HG02759 (cell line): Measurements from ENCODE around the gene UGT8.
"Not testable (repeated sequence)": the region's sequence is repeated elsewhere in the genome, so short reads cannot be mapped to it uniquely, and the experiment has no call there.

Experiments used
- ATAC-seq: cut with Tn5 transposase; IDR thresholded peaks from one replicate; pipeline ENCODE4 v1.9.1; 2021; ENCODE audit warnings: mild to moderate bottlenecking, moderate library complexity; ENCODE audit not compliant: unreplicated experiment

Gene UGT8

DNA sequence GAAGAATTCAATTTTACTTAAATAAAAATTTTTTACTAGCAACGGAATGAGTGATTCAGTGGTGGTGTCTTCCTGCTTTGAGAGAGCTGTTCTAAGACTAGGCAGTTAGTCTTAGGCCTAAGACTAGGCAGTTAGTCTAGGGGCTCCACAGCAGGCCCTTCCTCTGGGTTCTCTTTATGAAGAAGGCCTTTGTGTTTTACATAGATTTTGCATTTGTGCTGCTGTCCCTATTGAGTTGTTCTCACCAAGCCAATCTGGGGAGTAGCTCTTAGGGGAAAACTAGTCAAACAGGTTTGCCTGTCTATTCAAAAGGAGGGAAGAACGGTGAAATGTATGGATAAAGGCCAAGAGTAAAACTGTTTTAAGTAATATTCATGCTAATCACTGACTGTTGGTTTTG is 7.6 kb downstream of the UGT8 start:
- no peak for ATAC-seq

DNA sequence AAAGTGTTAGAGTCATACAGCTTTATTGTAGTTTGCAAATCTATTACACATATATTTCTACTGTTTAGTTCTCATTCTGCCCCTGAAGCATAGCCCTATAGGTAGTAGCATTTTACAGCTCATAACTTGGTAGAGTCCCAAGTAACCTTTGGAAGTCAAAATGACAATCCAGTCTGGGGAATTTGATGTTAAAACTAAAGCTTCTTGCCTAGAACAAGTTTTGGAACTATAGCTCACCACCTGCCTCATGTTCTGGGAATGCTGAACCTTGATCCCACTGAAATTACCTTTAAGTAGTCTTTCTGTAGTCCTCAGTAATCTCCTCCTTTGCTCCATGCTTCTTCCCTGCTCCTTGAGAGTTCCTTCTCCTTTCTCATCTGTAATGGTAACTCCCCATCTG is 8.4 kb downstream of the UGT8 start:
- ATAC-seq, result no peak

DNA sequence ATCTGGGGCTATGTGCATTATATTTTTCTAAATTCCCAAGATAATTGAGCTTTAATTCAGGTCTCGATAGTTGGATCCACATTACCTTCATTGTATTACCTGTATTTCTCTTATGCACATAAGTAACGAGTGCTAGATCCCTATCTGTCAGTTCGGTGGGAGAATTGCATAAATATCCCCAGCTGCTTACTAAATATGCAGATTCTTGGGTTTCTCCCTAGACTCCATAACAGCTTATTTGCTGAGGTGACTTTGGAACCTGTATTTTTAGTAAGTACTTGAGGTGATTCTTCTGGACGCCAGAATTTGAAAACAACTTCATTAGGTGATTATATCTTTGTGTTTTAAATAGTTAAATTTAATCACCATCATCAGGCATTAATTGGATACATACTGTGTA is 15.0 kb downstream of the UGT8 start:
- no peak for ATAC-seq

DNA sequence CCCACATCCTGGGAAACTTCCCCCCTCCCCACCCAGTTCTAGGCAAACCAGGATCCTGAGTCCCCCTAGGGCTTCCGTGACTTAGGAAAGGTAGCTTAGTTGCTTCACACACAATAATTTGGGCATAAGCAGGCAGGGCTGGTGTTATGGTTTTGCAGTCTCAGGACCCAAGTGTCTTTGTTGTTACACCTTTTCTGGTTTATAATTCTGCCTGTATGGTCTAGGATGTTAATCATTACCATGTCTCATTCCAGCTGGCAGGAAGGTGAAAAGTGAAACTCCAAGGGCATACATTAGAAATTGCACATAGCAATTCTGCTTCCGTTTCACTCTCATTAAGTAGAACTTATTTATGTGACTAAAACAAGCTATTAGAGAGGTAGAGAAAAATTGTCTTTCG is 16.8 kb downstream of the UGT8 start:
- ATAC-seq, result peak; percentile 91

DNA sequence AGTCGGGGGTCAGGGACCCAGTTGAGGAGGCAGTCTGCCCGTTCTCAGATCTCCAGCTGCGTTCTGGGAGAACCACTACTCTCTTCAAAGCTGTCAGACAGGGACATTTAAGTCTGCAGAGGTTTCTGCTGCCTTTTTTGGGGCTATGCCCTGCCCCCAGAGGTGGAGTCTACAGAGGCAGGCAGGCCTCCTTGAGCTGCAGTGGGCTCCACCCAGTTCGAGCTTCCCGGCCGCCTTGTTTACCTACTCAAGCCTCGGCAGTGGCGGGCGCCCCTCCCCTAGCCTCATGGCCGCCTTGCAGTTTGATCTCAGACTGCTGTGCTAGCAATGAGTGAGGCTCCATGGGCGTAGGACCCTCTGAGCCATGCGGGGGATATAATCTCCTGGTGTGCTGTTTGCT is 17.4 kb downstream of the UGT8 start:
- ATAC-seq, result not testable (repeated sequence)

DNA sequence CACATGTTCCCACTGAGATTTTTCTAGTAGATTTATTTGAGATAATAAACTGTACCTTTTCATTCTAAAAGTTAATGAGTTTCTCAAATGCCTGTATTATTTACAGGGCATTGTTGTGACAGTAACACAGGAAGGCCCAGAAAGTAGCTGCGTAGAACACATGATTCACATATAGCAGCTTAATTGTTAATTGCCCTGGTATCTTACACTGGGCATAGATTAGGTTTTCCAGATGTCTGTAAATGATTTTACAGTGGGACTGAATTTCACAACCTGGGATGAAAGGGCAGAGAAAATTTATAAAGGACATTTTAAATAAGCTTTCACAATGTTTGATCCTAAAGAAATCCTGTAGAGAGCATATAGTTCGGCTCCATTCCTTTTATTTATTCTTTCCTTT is 27.6 kb downstream of the UGT8 start:
- ATAC-seq, result no peak

DNA sequence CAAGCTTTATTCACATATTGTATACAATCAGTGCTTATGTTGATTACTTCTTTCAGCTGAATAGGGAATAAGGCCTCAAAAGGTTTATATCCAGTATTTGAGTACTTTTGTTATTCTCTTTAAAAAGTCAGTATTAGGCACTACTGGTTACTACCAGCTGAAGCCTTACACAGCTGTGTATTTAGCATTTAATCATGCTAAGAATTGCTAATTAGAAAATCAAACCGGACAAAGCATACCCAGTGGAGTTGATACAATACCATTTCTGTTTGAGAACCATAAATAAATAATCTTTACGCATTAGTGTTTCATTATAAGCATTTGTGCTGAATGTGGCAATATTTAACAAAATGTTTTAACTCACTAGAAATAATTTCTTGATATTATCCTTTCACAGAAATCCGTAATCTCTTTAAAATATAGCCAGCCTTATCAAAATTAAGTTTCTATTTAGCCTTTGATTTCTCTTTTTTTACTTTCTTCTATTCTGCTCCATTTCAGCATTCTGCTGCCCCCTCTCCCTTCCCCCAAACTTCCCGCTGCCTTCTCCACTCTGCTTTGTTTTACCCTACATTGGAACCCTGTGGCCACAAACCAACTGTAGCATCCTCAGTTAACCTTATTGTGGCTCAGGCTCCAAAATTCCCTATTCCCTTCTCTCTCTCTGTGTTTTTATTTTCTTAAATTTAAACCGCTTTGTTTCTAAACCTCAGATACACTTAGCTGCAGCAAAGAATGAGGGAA is 37.8 kb downstream of the UGT8 start:
- no peak for ATAC-seq

DNA sequence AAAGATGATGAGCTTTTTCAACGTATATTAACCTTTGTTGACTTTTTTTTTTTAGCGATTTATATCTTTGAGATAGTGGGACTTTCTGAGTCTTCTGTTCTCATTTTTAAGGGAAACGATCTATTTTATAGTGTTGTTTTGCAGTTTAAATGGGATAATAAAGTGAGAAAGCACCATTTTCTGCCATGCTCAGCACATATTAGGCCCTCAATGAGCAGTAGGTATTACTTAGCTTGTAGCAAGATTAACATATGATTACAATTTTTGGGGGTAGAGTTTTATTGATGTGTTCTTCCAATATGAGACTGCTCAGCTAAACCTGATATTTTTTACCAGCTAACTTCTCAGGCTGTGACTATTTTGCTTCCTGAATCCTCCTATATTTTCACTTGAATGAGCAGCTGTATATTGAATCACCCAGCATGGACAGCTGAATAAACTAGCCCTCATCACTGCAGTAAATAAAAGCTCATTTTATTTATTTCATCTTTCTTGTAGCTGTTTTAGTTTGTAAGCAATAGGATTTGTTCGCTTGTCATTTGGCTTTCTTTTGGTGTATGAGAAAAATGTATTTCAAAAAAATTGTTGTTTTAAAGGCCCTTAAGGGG is 43.7 kb downstream of the UGT8 start:
- no peak for ATAC-seq

DNA sequence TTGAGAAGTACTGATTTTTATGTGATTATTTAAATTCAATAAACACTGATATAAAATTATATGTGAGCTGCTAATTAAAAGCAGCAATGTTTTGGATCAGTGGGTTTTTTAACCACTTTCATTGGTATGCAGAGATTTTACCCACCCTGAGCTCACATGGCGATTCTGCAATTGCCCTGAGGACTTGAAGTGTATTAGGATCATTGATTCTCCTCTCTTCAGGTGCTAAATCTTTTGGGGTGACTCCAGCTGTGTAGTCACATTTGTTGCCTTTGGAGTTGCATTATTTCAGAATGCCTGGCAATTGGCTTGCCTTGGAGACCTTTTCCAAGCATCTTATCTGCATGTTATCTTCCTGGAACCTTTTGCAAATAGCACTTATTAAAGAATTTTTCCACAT is 51.3 kb downstream of the UGT8 start:
- no peak for ATAC-seq

DNA sequence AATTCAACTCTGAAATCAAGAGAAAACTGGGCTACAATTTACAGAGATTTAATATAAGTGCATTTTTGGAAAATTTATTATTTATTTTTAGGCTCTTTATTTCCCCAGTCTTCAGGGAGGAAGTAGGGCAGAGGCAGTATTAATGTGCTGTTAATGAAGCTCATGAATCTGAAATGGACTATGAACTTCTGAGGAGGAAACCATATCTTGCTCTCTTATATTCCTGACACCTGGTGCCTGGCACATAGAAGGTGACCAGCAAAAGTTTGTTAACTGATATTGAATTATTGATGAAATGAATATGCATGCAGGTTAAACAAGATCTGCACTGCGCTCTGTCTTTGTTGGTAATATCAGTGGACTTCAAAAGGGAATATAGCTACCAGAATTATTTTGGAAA is 55.1 kb downstream of the UGT8 start:
- ATAC-seq, result no peak

DNA sequence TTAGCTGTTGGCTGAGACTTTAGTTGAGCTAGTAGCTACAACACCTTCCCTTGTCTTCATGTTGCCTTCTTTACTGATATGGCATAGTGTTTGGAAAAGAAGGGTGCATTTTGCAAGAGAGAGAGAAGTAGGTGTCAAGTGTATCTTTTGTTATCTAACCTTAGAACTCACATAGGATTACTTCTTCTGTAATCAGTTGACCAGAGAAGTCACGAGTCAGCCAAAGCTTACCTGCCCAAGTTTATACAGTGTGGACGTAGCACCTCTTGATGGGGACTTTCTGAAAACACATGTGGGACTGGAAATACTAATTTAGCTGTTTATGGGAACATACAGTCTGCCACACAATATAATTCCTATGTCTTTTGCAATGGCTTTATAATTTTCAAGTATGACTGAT is 56.0 kb downstream of the UGT8 start:
- ATAC-seq, result no peak

DNA sequence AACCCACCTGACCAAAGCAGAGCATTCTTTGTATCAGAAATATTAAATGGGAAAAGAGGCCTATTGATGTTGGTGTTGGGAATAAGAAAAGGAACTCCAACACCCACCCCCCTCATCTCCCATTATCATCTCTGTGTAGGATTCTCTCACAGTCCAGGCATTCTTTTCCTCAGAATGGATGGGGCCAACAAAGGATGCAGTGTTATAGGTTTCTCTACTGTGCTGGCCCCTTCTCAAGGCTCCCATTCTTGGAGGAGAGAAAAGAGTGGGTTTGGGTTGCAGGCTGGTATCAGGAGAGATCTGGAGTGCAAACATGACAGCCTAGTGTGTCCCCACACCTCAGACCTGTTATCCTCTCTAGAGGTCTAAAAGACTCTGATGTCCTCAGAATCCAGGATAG is 59.6 kb downstream of the UGT8 start:
- ATAC-seq, result no peak

DNA sequence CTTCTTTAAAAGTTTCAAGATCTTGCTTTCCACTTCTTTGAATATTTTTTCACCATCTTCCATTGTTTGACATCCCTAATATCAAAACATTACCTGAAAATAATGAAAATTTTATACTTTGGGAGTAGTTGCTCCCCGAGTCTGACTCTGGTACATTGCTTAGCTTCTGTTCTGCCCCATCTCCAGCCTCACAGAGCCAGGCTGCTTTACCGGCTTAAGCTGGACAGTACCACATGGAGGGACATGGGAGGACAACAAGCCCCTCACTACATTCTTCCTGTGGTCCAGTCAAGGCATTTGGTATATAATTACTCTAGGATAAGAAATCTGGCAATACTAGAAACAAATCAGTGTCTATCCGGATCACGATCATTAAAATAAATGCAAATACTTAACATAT is 60.2 kb downstream of the UGT8 start:
- no peak for ATAC-seq

DNA sequence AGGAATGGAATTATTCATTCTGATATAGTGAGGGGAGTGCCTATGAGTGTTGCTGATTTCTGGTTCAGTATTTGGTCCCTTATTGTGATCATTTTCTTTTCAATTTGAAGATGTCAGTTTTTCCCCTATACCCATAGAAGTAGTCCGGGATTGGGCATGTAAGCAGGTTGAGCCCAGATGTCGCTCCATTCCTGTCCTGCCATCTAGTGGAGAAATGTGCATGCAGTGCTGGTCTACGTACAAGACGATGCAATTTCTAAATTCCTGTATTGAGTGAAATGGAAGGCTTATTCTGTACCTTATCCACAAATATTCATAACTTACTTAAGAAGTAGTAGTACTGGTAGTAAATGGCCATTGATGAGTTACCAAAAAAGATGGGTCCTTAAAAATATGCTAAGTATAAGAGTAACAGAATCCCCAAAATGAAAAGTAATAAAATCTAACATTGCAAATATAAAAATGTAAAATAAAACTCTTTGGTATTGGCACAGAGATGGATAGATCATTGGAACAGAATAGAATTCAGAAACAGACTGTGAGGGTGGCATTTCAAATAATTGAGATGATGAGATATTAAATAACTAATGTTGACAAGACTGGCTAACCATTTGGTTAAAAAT is 60.9 kb downstream of the UGT8 start:
- ATAC-seq, result peak; percentile 97

DNA sequence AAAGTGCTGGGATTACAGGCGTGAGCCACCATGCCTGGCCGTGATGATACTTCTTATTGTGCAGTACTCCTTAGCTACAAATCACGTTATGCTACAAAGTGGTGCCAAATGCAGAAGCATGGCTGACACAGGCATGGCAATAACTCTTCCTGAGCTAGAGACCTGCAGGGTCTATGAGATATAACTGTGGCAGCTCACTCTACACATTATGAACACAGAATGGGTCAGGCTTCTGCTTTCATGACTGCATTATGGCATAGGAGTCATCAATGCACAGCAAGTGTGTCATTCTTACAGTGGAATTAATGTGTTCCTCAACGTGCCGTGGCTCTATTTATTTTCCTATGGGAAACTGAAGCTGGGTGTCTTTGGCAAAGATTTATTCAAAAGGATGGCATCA is 64.5 kb downstream of the UGT8 start:
- ATAC-seq, result no peak

DNA sequence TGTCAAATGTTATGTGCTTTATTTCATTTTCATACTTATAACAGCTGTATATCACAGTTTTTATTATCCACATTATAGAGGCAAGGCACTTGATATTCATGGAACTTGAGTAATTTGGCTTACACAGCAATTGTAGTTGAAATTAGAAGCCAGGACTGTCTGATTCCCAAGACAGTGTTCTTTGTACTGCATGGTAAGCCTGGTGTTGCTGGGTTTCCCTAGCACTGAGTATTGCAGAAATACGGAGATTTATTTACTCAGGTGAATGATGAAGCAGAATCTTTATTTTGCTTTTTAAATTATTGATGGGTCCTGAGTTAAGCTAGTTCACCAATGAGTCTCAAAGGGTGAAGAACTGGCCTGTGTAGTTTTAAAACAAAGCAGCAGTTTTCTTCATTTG is 70.0 kb downstream of the UGT8 start:
- no peak for ATAC-seq

DNA sequence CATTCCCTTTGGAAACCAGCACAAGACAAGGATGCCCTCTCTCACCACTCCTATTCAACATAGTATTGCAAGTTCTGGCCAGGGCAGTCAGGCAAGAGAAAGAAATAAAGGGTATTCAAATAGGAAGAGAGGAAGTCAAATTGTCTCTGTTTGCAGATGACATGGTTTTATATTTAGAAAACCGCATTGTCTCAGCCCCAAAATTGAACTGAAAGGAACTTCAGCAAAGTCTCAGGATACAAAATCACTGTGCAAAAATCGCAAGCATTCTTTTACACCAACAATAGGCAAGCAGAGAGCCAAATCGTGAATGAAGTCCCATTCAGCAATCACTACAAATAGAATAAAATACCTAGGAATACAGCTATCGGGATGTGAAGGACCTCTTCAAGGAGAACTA is 72.1 kb downstream of the UGT8 start:
- not testable (repeated sequence) for ATAC-seq

DNA sequence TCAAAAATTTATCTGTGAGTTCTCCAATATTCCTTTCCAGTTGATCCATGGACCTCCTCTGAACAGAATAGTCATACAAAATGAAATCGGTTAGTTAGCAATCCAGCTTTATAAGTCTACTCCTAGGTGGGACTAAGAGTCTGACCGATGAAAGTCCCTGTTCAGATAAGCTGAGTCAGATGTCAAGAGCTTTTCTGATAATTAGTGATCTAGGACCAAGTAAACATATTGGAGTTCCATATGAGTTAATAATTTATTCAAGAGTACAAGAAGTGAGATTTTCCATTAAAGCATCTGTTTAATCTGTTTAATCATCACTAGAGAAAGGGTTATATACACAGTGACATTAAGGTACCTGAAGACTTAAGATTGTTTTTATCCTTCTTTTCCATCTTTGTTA is 74.7 kb downstream of the UGT8 start:
- ATAC-seq, result no peak

DNA sequence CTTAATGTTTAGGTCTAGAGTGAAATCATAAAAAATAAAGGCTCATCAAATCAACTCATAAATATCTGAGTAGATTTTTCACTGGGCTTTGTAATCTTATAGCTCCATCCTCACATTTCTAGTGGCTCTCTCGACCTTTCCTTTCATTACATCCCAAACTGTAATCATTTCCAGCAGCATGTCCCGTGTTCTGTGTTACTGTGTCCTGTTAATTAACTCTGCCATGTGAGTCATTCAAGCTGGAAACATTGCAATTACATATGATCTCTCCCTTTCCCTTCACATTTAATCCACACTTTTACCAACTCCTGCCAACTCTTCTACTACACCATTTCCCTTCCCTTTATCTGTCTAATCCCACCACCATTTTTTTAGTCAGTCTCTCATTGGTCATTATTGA is 75.5 kb downstream of the UGT8 start:
- ATAC-seq, result no peak

DNA sequence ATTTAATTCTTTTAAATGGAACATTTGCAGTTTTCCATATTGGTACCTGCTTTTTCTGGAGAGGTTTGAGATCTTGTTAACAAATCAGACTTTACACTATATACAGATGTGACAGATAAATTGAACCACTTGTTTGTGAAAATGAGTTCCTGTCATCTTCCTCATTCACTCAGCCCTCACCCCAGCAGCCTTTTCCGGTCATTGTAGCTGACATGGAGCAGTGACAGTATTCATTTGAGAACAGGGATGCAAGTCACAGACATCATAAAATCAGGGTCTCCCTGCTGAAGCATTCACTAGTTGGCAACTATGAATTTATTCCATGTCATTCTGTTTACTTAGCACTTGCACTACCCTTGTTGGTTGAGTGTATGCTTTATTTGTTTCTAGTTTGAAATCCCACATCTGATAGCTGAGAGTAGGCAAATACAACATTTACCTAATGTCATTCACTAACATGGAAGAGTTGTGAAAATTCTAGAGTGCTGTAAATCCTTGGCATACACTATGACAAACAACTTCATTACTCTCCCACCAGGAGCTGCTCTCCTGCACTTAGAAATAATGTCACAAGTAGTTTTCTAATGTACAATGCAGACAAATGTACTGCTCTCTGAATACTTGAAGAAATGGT is 78.9 kb downstream of the UGT8 start:
- no peak for ATAC-seq

DNA sequence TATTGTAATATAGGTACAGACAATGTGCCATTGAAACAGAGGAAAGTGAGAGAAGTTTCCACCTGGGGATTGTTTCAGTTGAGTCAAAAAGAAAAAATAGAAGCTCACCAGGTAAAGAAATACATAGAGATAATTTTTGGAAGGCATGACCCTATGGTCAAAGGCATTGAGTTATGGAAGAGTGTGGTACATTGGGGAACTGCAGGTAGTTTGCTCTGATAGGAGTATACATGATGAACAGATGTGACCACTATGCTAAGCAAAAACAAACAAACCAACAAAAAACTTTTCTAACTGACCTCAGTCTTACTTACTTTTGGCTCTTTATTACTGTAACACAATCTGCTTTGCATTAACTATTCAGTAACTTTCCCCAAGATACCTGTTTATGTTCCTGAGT is 85.9 kb downstream of the UGT8 start:
- no peak for ATAC-seq

DNA sequence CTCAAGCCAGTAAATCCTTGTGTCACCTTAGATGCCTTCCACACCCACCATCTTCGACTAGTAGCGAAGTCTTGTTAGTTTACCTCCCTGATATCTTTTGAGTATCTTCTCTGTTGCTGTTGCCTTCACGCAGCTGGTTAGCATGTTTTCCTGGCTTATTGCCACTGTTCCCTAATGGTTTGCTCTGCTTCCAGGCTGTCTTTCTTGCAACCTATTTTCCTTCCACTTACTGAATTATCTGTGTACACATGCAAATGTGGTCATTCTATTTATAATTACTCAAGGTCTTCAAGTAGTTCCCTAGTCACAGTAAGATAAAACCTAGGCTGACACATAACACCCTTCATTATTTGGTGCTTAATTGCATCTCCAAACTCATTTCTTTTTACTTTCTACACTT is 89.5 kb downstream of the UGT8 start:
- no peak for ATAC-seq
